Measurements from ENCODE around the gene NEURL4. TPM values are rescaled to one million over a fixed set of nuclear protein-coding genes. Genes with fewer than 3 reads are reported as not detected.

Gene NEURL4
- total RNA-seq, 4 donors from 2014 or later = 12.0 to 30.4 (median 14.9) TPM

DNA sequence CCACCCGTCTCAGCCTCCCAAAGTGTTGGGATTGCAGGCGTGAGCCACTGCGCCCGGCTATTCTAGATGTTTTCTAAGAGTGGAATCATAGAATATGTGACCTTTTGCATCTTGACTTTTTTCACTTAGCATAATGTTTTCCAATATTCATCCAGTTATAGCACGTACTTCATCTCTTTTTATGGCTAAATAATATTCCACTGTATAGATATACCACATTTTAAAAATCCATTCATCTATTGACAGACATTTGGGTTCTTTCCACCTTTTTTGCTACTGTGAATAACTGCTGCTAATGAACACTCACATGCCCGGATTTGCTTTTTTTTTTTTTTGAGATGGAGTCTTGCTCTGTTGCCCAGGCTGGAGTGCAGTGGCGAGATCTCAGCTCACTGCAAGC is 25.0 kb downstream of the NEURL4 start:
- no peak for ATAC-seq
- TF ChIP-seq, protein P1, sequence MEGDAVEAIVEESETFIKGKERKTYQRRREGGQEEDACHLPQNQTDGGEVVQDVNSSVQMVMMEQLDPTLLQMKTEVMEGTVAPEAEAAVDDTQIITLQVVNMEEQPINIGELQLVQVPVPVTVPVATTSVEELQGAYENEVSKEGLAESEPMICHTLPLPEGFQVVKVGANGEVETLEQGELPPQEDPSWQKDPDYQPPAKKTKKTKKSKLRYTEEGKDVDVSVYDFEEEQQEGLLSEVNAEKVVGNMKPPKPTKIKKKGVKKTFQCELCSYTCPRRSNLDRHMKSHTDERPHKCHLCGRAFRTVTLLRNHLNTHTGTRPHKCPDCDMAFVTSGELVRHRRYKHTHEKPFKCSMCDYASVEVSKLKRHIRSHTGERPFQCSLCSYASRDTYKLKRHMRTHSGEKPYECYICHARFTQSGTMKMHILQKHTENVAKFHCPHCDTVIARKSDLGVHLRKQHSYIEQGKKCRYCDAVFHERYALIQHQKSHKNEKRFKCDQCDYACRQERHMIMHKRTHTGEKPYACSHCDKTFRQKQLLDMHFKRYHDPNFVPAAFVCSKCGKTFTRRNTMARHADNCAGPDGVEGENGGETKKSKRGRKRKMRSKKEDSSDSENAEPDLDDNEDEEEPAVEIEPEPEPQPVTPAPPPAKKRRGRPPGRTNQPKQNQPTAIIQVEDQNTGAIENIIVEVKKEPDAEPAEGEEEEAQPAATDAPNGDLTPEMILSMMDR (IDR thresholded peaks at IDR 0.05) = no peak
- TF ChIP-seq POLR2AphosphoS5 (IDR thresholded peaks at IDR 0.05) (no peak), EP300 (IDR thresholded peaks at IDR 0.05) (no peak), POLR2A (IDR thresholded peaks at IDR 0.05) (no peak)

GRCh38 chr17:7296189-7296861 is 32.8 kb downstream of the NEURL4 start:
- ATAC-seq = peak; percentile 88
- WGBS, 2 donors (ENCODE audit: low coverage in 1 of 2) = 4 to 38% methylated on average over 2 to 15 of the region's 51 CpGs
- H3K9me3 ChIP-seq = no peaks in the 10 kb centered on the region
- H3K4me1 ChIP-seq = peaks cover 5 to 56% (median 41%) of the 10 kb centered on the region in 3 donors
- TF ChIP-seq, protein P1 (IDR thresholded peaks at IDR 0.05) = peak in 3 of 4 experiments; percentile 98 to 99 (median 99)
- TF ChIP-seq POLR2A (IDR thresholded peaks at IDR 0.05) = no peak
- TF ChIP-seq POLR2AphosphoS5 (IDR thresholded peaks at IDR 0.05) = peak; percentile 78
- TF ChIP-seq EP300 (IDR thresholded peaks at IDR 0.05) = no peak
- H3K36me3 ChIP-seq = no peaks in the 10 kb centered on the region
- H3K27ac ChIP-seq = peak overlapping the region; percentile 58 to 98 (median 90)
- H3K4me3 ChIP-seq = peak overlapping the region in 1 of 2 donors; percentile 30
- peaks cover 25% of the 10 kb centered on the region for H3K27me3 ChIP-seq

More for the DNA sequence above, 25.0 kb downstream of the NEURL4 start:
- H3K27me3 ChIP-seq = no peaks in the 10 kb centered on the region
- peaks cover 0 to under 1% of the 10 kb centered on the region in 2 donors for H3K36me3 ChIP-seq
- no peak overlapping the region for H3K4me3 ChIP-seq
- 90 to 91% methylated on average over 3 to 7 of the region's 7 CpGs for WGBS, 2 donors (ENCODE audit: low coverage in 1 of 2)
- peaks cover 2 to 15% (median 4%) of the 10 kb centered on the region in 3 donors for H3K4me1 ChIP-seq
- H3K27ac ChIP-seq = no peak overlapping the region
- H3K9me3 ChIP-seq = no peaks in the 10 kb centered on the region

- Histone ChIP-seq H3K27ac (peak overlapping the region; percentile 58 to 98 (median 90)), H3K27me3 (peaks cover 30% of the 10 kb centered on the region), H3K36me3 (no peaks in the 10 kb centered on the region), H3K4me3 (peak overlapping the region in 1 of 2 donors; percentile 49), H3K9me3 (no peaks in the 10 kb centered on the region), H3K4me1 (peaks cover 5 to 64% (median 41%) of the 10 kb centered on the region in 3 donors)
- TF ChIP-seq EP300 (IDR thresholded peaks at IDR 0.05) (no peak), POLR2A (IDR thresholded peaks at IDR 0.05) (no peak), POLR2AphosphoS5 (IDR thresholded peaks at IDR 0.05) (no peak)
- TF ChIP-seq, protein P1 (IDR thresholded peaks at IDR 0.05) = no peak
- 70 to 72% methylated on average over 12 to 35 of the region's 42 CpGs for WGBS, 2 donors (ENCODE audit: low coverage in 1 of 2)
- no peak for ATAC-seq
Observed at GRCh38 chr17:7295230-7296180, 33.6 kb downstream of the NEURL4 start.

DNA sequence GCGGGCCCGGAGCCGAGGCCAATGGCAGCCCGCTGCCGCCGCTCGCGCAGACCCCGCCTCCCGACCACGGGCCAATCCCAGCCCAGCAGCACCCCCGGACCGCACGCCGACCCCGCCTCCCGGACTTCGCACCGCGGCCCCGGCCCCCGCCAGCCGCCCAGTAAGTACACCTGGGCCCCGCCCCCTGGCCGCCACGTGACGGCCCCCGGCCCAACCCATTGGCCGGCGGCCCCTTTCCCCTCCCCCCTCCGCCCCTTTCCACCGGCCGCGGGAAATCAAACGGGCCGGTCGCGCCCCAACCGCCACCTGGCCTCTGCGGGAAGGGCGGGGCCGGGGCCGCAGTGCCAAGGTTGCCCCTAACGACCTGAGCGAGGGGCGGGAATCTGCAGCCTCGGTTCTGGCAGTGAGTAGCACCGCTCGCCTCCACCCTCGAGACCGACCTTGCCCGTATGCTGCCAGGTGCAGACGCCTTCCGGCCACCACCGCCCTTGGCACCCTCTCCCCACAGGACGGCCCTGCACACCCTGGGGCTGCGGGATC is 34.5 kb downstream of the NEURL4 start, which contains the start of gene YBX2:
Gene YBX2, minus strand, starts transcription at position 26 of the 540 bp plus-strand sequence. CDS start 139 bp downstream, outside the sequence.
- peak within 1 kb of the TSS in 1 of 2 donors; percentile 49 for H3K4me3 ChIP-seq
- peaks cover 5 to 72% (median 41%) of the 10 kb centered on the region in 3 donors for H3K4me1 ChIP-seq
- H3K36me3 ChIP-seq = no peaks in the 10 kb centered on the region
- ATAC-seq = peak; percentile 56
- peak within 1 kb of the TSS; percentile 58 to 98 (median 90) for H3K27ac ChIP-seq
- no peaks in the 10 kb centered on the region for H3K9me3 ChIP-seq
- TF ChIP-seq POLR2AphosphoS5 (IDR thresholded peaks at IDR 0.05) (no peak), EP300 (IDR thresholded peaks at IDR 0.05) (no peak), POLR2A (IDR thresholded peaks at IDR 0.05) (no peak)
- TF ChIP-seq, protein P1 (IDR thresholded peaks at IDR 0.05) = no peak
- H3K27me3 ChIP-seq = peaks cover 38% of the 10 kb centered on the region
- 0 to 4% methylated on average over 5 to 6 of the region's 57 CpGs for WGBS, 2 donors (ENCODE audit: low coverage in 1 of 2)

Data from gastroesophageal sphincter (tissue), 4 donors.